PC-3 (cell line): Measurements from ENCODE around the gene TSHZ2. TPM values are rescaled to one million over a fixed set of nuclear protein-coding genes. Genes with fewer than 3 reads are reported as not detected.

Experiments
- ATAC-seq: fragments of 200-7000 bp; cut with Tn5 transposase; 2 replicates; pipeline ENCODE4 v1.9.1; 2020; ENCODE audit warnings: mild to moderate bottlenecking, moderate library complexity
- BruUV-seq: library from RNA; stranded (reverse); fragments of 400-500 nt; replicated peaks from 2 replicates; lab custom pipeline; 2021; lab: Mats Ljungman, UMichigan
- CTCF ChIA-PET: fragments of 300-600 bp; sonication (Branson Sonifier 250); formaldehyde crosslinking; loops from one replicate; lab custom pipeline; 2022; ENCODE audit warnings: antibody characterized with exemption; lab: Charles Lee
- POLR2A ChIA-PET: fragments of 300-600 bp; sonication (Branson Sonifier 250); formaldehyde crosslinking; loops from one replicate; lab custom pipeline; 2022; ENCODE audit warnings: antibody characterized with exemption; ENCODE audit not compliant: unreplicated experiment; lab: Charles Lee
- DNase-seq: peaks from one replicate; pipeline ENCODE4 v3.0.0-alpha.2; 2015
- H2AFZ ChIP-seq: fragments of 300-600 bp; sonication (generic); 2 replicates; pipeline ENCODE4 v1.6.0; 2016; ENCODE audit warnings: antibody characterized with exemption, low read length
- H3F3A ChIP-seq: fragments of 300-600 bp; sonication (generic); one replicate; pipeline ENCODE4 v1.6.0; 2017; ENCODE audit warnings: antibody characterized with exemption, low read length, control low read depth, mild to moderate bottlenecking; ENCODE audit not compliant: unreplicated experiment
- H3K27ac ChIP-seq: fragments of 300-600 bp; sonication (generic); 2 replicates; pipeline ENCODE4 v1.5.1; 2016; ENCODE audit warnings: mild to moderate bottlenecking, low read length
- H3K27me3 ChIP-seq: fragments of 300-600 bp; sonication (generic); 2 replicates; pipeline ENCODE4 v1.6.1; 2016; ENCODE audit warnings: low read length, mixed read lengths
- H3K36me3 ChIP-seq: fragments of 300-600 bp; sonication (generic); 2 replicates; pipeline ENCODE4 v1.6.1; 2016; ENCODE audit warnings: low read depth, mixed run types, low read length, mixed read lengths
- H3K4me1 ChIP-seq: fragments of 300-600 bp; sonication (generic); 2 replicates; pipeline ENCODE4 v1.5.1; 2016; ENCODE audit warnings: low read length; ENCODE audit not compliant: insufficient read depth
- H3K4me2 ChIP-seq: fragments of 300-600 bp; sonication (generic); 2 replicates; pipeline ENCODE4 v1.6.0; 2016; ENCODE audit warnings: low read length
- H3K4me3 ChIP-seq: fragments of 300-600 bp; sonication (generic); 2 replicates; pipeline ENCODE4 v1.5.1; 2016; ENCODE audit warnings: mild to moderate bottlenecking, low read length, mixed read lengths
- H3K79me2 ChIP-seq: fragments of 300-600 bp; sonication (generic); 2 replicates; pipeline ENCODE4 v1.6.1; 2017; ENCODE audit warnings: low read length, mixed read lengths
- H3K9ac ChIP-seq: fragments of 300-600 bp; sonication (generic); 2 replicates; pipeline ENCODE4 v1.6.0; 2016; ENCODE audit warnings: mild to moderate bottlenecking, low read length
- H3K9me2 ChIP-seq: fragments of 300-600 bp; sonication (generic); replicated peaks from 2 replicates; pipeline ENCODE4 v1.6.1; 2016; ENCODE audit warnings: mixed run types, low read length, mixed read lengths
- H3K9me3 ChIP-seq: fragments of 300-600 bp; sonication (generic); 2 replicates; pipeline ENCODE4 v1.6.1; 2016; ENCODE audit warnings: low read length, mixed read lengths
- H4K20me1 ChIP-seq: fragments of 300-600 bp; sonication (generic); 2 replicates; pipeline ENCODE4 v1.6.1; 2016; ENCODE audit warnings: low read length, mixed read lengths
- CTCF ChIP-seq: fragments of 300-600 bp; sonication (generic); conservative IDR thresholded peaks from 2 replicates; pipeline ENCODE4 v1.5.1; 2017; ENCODE audit warnings: antibody characterized with exemption, low read depth, mild to moderate bottlenecking, low read length
- EZH2 ChIP-seq: fragments of 300-600 bp; sonication (generic); IDR thresholded peaks from one replicate; pipeline ENCODE4 v1.6.1; 2017; ENCODE audit warnings: antibody characterized with exemption, mild to moderate bottlenecking, low read length; ENCODE audit not compliant: unreplicated experiment
- EZH2phosphoT487 ChIP-seq: fragments of 300-600 bp; sonication (generic); IDR thresholded peaks from 2 replicates; pipeline ENCODE4 v1.6.1; 2018; ENCODE audit warnings: mild to moderate bottlenecking, antibody characterized with exemption, low read length, borderline replicate concordance
- intact Hi-C: fragments of 100-400 bp; cut with micrococcal nuclease; formaldehyde crosslinking; loops from 2 replicates; pipeline ENCODE4 v1.9.0; 2023
- total RNA-seq: library from RNA; depleted of rRNA; stranded (reverse); fragments of >200 nt; gene quantifications from 2 replicates; pipeline ENCODE4 v1.2.3, GENCODE V29; 2014

Gene TSHZ2
- total RNA-seq, 1 experiment from 2014 or later, result not detected

DNA sequence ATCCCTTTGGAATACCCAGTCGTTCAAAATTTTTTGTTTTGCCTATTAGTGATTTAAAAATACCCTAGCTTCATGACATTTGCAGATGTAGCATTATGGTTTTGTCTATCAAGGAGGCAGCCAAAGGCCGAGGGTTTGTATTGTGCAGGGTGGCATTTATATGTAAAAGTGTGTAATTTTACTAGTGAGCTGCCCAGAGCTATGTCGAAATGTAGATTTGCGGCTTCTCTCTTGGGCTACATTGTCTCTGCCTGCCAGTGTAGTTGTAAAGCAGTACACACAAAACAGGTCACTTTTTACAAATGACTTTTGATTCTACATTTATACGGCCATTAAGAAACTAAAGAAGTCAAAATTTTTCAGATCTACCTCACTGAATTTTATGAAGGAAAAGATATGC, 87.7 kb downstream of the TSHZ2 start:
- intact Hi-C loops, result no loop called here
- Histone ChIP-seq H3F3A (no peaks in the 10 kb centered on the region), H3K27me3 (peaks cover 38% of the 10 kb centered on the region), H3K79me2 (no peaks in the 10 kb centered on the region), H4K20me1 (no peaks in the 10 kb centered on the region), H3K9ac (no peak overlapping the region), H3K4me1 (no peaks in the 10 kb centered on the region), H2AFZ (no peak overlapping the region), H3K9me3 (no peaks in the 10 kb centered on the region), H3K9me2 (no peaks in the 10 kb centered on the region), H3K4me2 (no peak overlapping the region), H3K27ac (no peak overlapping the region), H3K36me3 (no peaks in the 10 kb centered on the region), H3K4me3 (no peak overlapping the region)
- BruUV-seq, result no TSS peak
- POLR2A ChIA-PET, result no interaction called here
- CTCF ChIA-PET, result no interaction called here
- no peak for TF ChIP-seq EZH2phosphoT487
- TF ChIP-seq CTCF, result no peak
- TF ChIP-seq EZH2, result no peak
- DNase-seq, result no peak
- no peak for ATAC-seq

GRCh38 chr20:53061192-53062108, 89.3 kb downstream of the TSHZ2 start:
- Histone ChIP-seq H3K4me3 (no peak overlapping the region), H3K9me3 (no peaks in the 10 kb centered on the region), H3K27me3 (peaks cover 48% of the 10 kb centered on the region), H3K27ac (no peak overlapping the region), H2AFZ (no peak overlapping the region), H3F3A (no peaks in the 10 kb centered on the region), H3K79me2 (no peaks in the 10 kb centered on the region), H3K9ac (no peak overlapping the region), H3K9me2 (no peaks in the 10 kb centered on the region), H3K4me2 (no peak overlapping the region), H3K36me3 (no peaks in the 10 kb centered on the region), H3K4me1 (no peaks in the 10 kb centered on the region), H4K20me1 (no peaks in the 10 kb centered on the region)
- ChIA-PET POLR2A (no interaction called here), CTCF (no interaction called here)
- intact Hi-C loops, result no loop called here
- no TSS peak for BruUV-seq
- DNase-seq (no peak), ATAC-seq (no peak)
- TF ChIP-seq EZH2phosphoT487 (no peak), EZH2 (no peak), CTCF (no peak)

DNA sequence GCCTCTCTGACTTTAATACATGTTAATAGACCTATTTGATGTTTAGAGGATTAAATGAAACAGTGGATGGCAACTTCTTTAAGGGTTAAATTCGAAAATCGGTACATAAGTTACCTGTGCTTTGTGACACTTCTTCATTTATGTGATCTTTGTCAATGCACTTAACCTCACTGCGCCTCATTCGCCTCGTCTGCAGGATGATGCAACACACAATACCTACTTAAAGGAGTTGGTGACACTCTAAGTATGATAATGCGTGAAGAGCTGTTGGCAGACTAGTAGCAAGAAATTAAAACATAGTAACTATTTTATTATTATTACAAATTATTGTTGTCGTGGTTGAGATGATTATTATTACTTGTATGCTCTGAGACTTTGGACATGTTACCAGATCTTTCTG, 92.8 kb downstream of the TSHZ2 start:
- no TSS peak for BruUV-seq
- no peak for ATAC-seq
- ChIA-PET CTCF (no interaction called here), POLR2A (no interaction called here)
- no peak for DNase-seq
- no peak overlapping the region for H3K9ac ChIP-seq
- H3K27ac ChIP-seq, result no peak overlapping the region
- no peaks in the 10 kb centered on the region for H3K9me2 ChIP-seq
- H3K36me3 ChIP-seq, result no peaks in the 10 kb centered on the region
- intact Hi-C loops, result no loop called here
- no peaks in the 10 kb centered on the region for H3K9me3 ChIP-seq
- no peaks in the 10 kb centered on the region for H4K20me1 ChIP-seq
- no peak overlapping the region for H3K4me3 ChIP-seq
- H3K27me3 ChIP-seq, result peaks cover 67% of the 10 kb centered on the region
- no peaks in the 10 kb centered on the region for H3K4me1 ChIP-seq
- H3F3A ChIP-seq, result no peaks in the 10 kb centered on the region
- no peak overlapping the region for H2AFZ ChIP-seq
- TF ChIP-seq EZH2, result no peak
- TF ChIP-seq EZH2phosphoT487, result no peak
- TF ChIP-seq CTCF, result no peak
- no peaks in the 10 kb centered on the region for H3K79me2 ChIP-seq
- H3K4me2 ChIP-seq, result no peak overlapping the region
